ENCODE results near the gene ZNF428. TPM values are rescaled to one million over a fixed set of nuclear protein-coding genes. Genes with fewer than 3 reads are reported as not detected.

ZNF428 gene
- total and polyA plus RNA-seq, 2 of the 8 experiments (the other 6 are each of a cell fraction or from before 2014, with no cell fraction given): 7.8 to 16.7 TPM

GRCh38 chr19:43594081-43594697 lies 25.2 kb downstream of the ZNF428 start:
- Histone ChIP-seq H3K79me1 (ENCODE audit: low read depth, low read length) (peaks cover 7% of the 10 kb centered on the region), H4K8ac (ENCODE audit: extremely low read depth, insufficient read depth, low read length) (no peak overlapping the region), H3K4me1 (replicated peaks in 1 of 4; ENCODE audit: control insufficient read depth in 3 of 4, insufficient read depth in 4 of 4, low read length in 3 of 4) (peaks cover 2 to 6% (median 3%) of the 10 kb centered on the region in 4 experiments; a peak in 6 of 7 replicates), H3K4me2 (ENCODE audit: insufficient read depth in 1 of 2, low read depth in 2 of 2, low read length in 2 of 2) (peak overlapping the region in 1 of 2 experiments; percentile 89; a peak in 1 of 4 replicates), H3K9ac (replicated peaks in 1 of 4; ENCODE audit: extremely low read depth in 1 of 4, low read depth in 3 of 4, low read length in 3 of 4) (no peak overlapping the region), H3K18ac (ENCODE audit: extremely low read depth, low read length) (no peak overlapping the region), H4K91ac (replicated peaks; ENCODE audit: insufficient read length, low read length) (no peak overlapping the region), H4K5ac (ENCODE audit: insufficient read length, low read depth, low read length) (no peak overlapping the region), H3K27me3 (replicated peaks in 1 of 4; ENCODE audit: control insufficient read depth in 3 of 4, extremely low read depth in 1 of 4, insufficient read depth in 3 of 4, low read length in 3 of 4) (no peaks in the 10 kb centered on the region), H3K4ac (replicated peaks; ENCODE audit: insufficient read length, low read depth, low read length) (no peak overlapping the region), H3K14ac (ENCODE audit: insufficient read length) (no peak overlapping the region), H3K4me3 (ENCODE audit: extremely low read depth in 1 of 4, insufficient read depth in 2 of 4, low read depth in 3 of 4, low read length in 4 of 4) (no peak overlapping the region; a peak in 1 of 8 replicates), H2BK20ac (ENCODE audit: low read length) (no peak overlapping the region), H2BK120ac (replicated peaks; ENCODE audit: low read depth, low read length) (no peak overlapping the region), H3K79me2 (ENCODE audit: control insufficient read depth in 1 of 2, insufficient read depth in 2 of 2, low read length in 2 of 2) (peaks cover 5 to 20% of the 10 kb centered on the region in 2 experiments), H4K20me1 (replicated peaks in 1 of 2; ENCODE audit: control insufficient read depth in 1 of 2, insufficient read depth in 2 of 2, low read length in 2 of 2) (peaks cover 3 to 6% of the 10 kb centered on the region in 2 experiments), H3K36me3 (ENCODE audit: control insufficient read depth in 2 of 4, insufficient read depth in 4 of 4, low read length in 3 of 4) (peaks cover 3 to 26% (median 10%) of the 10 kb centered on the region in 4 experiments; a peak in 5 of 8 replicates), H3K27ac (ENCODE audit: low read depth, low read length) (no peak overlapping the region), H3K23me2 (ENCODE audit: low read depth, low read length) (peaks cover 16% of the 10 kb centered on the region; the same call in 1 of the 2 replicates), H2BK12ac (ENCODE audit: low read depth, low read length) (no peak overlapping the region), H2AK5ac (ENCODE audit: low read depth, low read length) (no peak overlapping the region), H3K23ac (ENCODE audit: insufficient read length) (no peak overlapping the region), H2BK5ac (ENCODE audit: low read depth, low read length) (no peak overlapping the region), H3K56ac (replicated peaks; ENCODE audit: insufficient read length, low read depth, low read length) (no peak overlapping the region), H2AFZ (ENCODE audit: low read length) (no peak overlapping the region), H3K9me3 (ENCODE audit: insufficient read depth in 2 of 2, low read depth in 1 of 2, low read length in 1 of 2) (no peaks in the 10 kb centered on the region), H2BK15ac (ENCODE audit: low read length) (no peak overlapping the region)
- WGBS, 2 experiments (ENCODE audit: extremely low coverage in 1 of 2, insufficient coverage in 1 of 2, insufficient read length in 1 of 2, insufficient replicate concordance in 2 of 2, low coverage in 1 of 2, low lambda C conversion rate in 2 of 2, missing lambda C conversion rate in 1 of 2): 87% methylated on average over 10 of the region's 10 CpGs; no CpG with 5 or more reads in 1 of the 2 experiments
- POLR2A ChIA-PET (ENCODE audit: partially characterized antibody): interaction anchor here (0.6 to 3.9 kb wide), 10 partner anchors 11 to 74 kb away, joined by 3 to 36 read pairs (median 4); partner anchors contain the start of genes PINLYP, XRCC1 and ZNF575
- FAIRE-seq (no peak), DNase-seq (ENCODE audit: low read depth in 1 of 2, low spot score in 2 of 2) (no peak)
- CTCF ChIA-PET (ENCODE audit: partially characterized antibody): interaction anchor here (0.6 to 6.5 kb wide), 45 partner anchors 10 to 1571 kb away, joined by 3 to 92 read pairs (median 4); partner anchors contain the start of genes ETHE1, PINLYP, XRCC1 and ZNF428
- TF ChIP-seq GTF2F1 (IDR thresholded peaks at IDR 0.05; ENCODE audit: borderline replicate concordance, low read depth, low read length) (no peak), TCF12 (IDR thresholded peaks at IDR 0.05; ENCODE audit: low read depth, low read length) (no peak), FOSL1 (IDR thresholded peaks at IDR 0.05; ENCODE audit: insufficient read depth, low read depth, low read length) (no peak), EZH2 (IDR thresholded peaks at IDR 0.05; ENCODE audit: low read depth, low read length, severe bottlenecking) (no peak), SAP30 (IDR thresholded peaks at IDR 0.05; ENCODE audit: insufficient read depth, insufficient replicate concordance, low read length) (no peak), CEBPB (IDR thresholded peaks at IDR 0.05; ENCODE audit: low read depth, low read length) (no peak), CTBP2 (IDR thresholded peaks at IDR 0.05; ENCODE audit: borderline replicate concordance, insufficient read depth, insufficient read length, low read length) (no peak), POLR2AphosphoS5 (IDR thresholded peaks at IDR 0.05; ENCODE audit: low read depth, low read length) (no peak), TAF1 (IDR thresholded peaks at IDR 0.05; ENCODE audit: low read depth, low read length) (no peak), SUZ12 (IDR thresholded peaks at IDR 0.05; ENCODE audit: low read length) (no peak)
